Measurements from ENCODE around the gene PCNT.
"Not testable (repeated sequence)": the region's sequence is repeated elsewhere in the genome, so short reads cannot be mapped to it uniquely, and the experiment has no call there.

PCNT gene

DNA sequence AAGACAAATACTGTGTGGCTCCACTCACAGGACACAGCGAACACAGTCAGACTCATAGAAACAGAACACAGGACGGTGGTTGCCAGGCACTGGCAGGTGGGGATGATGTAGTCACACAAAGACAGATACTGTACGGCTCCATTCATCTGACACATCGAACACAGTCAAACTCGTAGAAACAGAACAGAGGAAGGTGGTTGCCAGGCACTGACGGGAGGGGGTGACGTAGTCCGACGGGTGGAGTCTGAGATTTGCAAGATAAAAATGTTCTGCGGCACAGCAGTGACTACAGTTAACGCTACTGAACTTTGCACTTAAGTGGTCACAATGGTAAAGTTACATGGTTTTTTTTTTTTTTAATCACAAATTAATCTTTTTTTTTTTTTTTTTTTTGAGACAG lies 19.0 kb upstream of the PCNT start:
- no peak for DNase-seq (ENCODE audit: low spot score)

DNA sequence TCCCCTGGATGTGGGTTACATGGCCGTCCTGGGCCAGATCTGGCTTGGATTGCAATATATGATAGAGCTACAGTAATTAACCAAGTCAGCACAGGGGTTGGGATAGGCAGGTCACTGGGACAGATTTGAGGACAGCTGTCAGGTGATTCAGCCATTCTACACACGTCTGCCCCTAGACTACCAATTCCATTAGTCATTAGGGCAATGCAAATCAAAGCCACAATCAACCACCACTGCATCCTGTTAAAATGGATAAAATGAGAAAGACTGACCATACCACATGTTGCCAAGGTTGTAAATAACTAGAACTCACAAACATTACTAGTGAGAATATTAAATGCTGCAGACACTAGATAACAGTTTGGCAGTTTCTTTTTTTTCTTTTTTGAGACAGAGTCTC lies 16.3 kb upstream of the PCNT start:
- peak; percentile 48 for DNase-seq (ENCODE audit: low spot score)

DNA sequence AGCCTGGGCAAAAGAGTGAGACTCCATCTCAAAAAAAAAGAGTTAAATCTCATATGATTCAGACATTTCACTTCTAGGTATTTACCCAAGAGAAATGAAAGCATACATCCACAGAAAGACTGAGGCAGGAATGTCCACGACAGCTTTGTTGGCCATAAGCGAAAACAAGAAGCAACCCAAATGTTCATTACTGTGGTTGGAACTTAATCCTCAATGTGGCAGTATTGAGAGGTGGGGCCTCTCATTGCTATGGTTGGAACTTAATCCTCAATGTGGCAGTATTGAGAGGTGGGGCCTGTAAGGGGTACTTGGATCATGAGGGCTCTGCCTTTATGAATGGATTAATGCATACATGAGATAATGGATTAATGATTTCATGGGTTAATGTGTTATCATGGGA lies 15.5 kb upstream of the PCNT start:
- no peak for DNase-seq (ENCODE audit: low spot score)

DNA sequence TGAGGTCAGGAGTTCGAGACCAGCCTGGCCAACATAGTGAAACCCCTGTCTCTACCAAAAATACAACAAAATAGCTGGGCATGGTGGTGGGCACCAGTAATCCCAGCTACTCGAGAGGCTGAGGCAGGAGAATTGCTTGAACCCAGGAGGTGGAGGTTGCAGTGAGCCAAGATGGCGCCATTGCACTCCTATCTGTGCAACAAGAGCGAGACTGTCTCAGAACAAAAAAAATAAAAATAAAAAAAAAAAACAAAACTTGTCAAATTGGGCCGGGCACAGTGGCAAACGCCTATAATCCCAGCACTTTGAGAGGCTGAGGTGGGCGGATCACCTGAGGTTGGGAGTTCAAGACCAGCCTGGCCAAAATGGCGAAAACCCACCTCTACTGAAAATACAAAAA lies 13.7 kb upstream of the PCNT start:
- not testable (repeated sequence) for DNase-seq (ENCODE audit: low spot score)

DNA sequence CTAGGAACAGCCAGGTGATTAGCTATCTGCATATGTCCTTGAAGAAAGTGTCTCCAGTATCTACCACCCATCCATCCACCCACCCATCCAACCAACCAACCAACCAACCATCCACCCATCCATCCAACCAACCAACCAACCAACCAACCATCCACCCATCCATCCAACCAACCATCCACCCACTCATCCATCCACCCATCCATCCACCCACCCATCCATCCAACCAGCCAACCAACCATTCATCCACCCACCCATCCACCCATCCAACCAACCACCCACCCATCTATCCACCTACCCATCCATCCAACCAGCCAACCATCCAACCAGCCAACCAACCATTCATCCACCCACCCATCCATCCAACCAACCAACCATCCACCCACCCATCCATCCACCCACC lies 12.4 kb upstream of the PCNT start:
- DNase-seq (ENCODE audit: low spot score) = no peak

DNA sequence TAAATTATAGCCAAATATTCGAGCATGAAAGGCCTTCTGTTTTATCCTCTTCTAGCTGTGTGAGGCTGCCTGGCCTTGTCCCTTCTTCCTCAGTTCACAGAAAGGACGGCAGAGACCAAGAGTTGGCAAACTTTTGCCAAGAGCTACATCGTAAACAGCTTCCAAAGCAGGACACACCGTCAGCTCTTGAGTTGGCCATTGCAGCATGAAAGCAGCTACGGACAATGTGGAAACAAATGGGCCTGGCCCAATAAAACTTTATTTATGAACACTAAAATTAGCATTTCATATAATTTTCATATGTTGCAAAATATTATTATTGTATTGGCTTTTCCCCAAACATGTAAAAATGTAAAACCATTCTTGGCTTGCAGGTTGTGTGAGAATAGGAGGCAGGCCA lies 11.0 kb upstream of the PCNT start:
- DNase-seq (ENCODE audit: low spot score) = no peak

DNA sequence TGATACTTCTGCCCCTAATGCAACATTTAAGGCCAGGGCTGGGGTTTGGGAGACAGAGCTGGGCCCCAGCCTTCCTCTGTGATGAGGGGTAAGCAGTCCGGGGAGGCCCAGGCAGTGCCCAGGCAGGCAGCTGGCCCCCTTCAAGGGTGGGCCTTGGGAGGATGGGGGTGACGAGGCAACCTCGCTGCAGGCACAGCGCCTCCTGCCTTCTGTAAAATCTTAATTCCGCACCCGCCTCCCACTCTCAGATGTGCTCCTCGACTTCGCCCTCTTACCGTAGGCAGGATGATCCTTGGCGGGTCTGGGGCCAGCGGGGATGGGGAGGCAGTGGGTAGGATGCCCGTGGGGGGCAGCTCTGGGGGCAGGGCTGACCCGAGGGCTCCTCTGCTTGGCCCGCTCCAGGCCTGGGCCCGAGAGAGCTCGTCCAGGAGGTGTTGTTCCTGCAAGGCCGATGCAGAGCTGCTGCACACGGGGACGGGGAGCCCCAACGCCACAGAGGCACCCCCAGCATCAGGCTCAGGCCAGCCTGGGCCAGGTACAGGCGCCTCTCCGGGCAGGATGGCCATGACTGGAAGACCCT lies 9.4 kb upstream of the PCNT start:
- DNase-seq (ENCODE audit: low spot score) = no peak

DNA sequence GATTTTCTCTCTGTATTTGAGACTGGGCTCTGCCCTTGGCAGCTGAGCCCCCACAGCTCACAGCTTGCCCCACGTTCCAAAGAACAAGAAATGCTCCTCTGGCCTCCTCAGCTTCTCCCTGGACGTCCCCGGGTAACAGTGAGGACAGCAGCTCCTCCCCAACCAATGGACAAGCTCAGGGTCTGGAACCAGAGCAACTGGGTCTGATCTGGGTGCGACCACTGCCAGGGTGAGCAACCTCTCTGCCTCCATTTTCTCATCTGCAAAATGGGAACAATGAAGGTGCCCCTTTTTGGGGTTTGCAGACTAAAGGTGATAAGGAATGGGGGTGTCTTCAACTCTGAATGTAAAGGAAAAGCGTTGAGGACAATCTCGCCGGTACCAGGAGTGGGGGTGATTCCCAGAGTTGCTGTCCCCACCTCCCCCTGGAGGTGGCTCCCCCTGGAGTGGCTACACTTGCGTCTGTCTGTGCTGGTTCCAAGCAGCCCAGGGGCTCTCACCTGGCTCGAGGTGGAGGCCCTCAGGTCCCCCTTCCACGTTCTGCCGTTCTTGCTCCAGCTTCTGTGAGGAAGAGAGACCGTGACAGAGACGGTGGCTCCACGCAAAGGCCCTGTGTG lies 7.1 kb upstream of the PCNT start:
- no peak for DNase-seq (ENCODE audit: low spot score)

DNA sequence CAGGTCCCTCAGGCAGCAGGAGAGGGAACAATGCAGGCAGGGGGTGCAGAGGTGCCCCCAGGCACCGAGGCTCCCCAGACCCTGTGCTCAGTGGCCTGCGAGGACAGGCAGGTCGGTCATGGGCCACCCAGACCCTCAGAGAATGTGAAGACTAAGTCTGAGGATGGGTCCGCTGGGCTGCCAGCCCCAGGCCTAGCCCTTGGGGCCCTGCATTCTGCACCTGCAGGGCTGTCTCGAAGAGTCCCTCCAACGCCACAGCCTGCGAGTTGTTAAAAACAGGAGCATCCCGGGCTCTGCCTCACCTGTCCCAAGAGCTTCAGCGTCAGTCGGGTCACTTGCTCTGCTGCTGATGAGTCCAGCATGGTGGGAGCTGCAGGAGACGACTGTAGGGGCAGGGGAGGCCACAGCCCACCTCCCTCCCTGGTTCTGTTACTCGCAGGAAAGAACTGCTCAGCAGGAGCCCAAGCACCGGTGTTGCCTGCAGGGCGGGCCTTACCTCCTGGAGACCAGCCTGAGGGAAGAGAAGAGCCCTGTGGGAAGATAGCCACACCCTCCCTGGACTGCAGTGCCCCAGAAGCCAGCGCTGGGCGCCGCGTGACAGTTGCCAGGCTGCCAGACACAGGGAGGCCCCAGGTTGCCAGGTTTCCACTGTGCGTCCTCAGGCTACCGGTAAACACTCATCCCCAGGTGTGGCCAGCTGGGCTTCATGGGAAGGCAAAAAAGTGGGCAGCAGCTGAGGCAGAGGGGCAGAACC lies 6.1 kb upstream of the PCNT start:
- DNase-seq (ENCODE audit: low spot score) = no peak

DNA sequence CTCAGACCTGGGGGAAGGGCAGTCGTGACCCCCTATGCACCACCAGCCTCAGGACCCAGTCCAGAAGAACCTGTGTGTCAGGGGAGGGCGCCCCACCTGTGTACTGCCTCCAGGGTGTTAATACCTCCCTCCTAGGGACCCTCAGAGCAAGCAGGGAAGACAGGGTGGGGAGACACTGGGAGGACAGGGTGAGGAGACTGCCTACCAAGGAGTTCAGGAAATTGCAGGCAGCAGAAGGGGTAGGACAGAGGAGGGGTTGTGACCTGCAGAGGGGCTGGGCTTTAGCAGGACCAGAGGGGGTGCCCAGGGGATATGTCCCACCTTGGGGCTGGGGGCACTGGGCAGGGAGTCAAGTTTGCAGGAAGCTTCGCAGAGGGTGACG lies 5.5 kb upstream of the PCNT start:
- DNase-seq (ENCODE audit: low spot score) = no peak

DNA sequence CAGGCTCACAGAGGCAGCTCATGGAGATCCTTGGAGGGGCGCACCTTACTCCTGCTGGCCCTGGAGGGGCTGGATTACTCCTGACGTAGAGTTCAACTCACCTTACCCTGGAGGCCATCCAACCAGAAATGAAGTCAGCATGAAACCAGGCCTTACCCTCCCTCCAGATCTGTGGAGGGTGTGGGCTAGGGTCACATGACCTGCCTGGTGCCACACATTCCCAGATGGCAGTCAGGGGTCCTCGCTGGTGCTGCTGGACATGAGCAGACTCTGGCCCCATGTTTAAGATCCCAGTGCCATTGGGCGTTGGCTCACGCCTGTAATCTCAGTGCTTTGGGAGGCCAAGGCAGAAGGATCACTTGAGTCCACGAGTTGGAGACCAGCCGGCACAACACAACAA lies 4.8 kb upstream of the PCNT start:
- no peak for DNase-seq (ENCODE audit: low spot score)

DNA sequence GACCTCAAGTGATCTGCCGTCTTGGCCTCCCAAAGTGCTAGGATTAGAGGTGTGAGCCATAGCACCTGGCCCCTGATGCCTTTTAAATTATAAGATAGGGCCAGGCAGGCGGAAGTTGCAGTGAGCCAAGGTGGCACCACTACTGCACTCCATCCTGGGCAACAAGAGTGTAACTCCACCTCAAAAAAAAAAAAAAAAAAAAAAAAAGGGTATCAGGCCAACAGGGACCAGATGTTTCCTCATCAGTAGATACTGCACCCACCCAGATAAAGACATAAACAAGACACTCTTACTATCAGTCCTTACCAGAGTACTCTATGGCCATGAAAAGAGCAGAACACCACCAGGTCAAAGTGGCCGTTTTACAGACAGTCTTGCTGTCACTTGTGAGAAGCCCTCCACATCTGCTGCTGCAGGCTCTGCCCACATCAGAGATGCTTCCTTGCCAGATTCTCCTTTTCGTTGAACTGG lies 3.6 kb upstream of the PCNT start:
- no peak for DNase-seq (ENCODE audit: low spot score)

DNA sequence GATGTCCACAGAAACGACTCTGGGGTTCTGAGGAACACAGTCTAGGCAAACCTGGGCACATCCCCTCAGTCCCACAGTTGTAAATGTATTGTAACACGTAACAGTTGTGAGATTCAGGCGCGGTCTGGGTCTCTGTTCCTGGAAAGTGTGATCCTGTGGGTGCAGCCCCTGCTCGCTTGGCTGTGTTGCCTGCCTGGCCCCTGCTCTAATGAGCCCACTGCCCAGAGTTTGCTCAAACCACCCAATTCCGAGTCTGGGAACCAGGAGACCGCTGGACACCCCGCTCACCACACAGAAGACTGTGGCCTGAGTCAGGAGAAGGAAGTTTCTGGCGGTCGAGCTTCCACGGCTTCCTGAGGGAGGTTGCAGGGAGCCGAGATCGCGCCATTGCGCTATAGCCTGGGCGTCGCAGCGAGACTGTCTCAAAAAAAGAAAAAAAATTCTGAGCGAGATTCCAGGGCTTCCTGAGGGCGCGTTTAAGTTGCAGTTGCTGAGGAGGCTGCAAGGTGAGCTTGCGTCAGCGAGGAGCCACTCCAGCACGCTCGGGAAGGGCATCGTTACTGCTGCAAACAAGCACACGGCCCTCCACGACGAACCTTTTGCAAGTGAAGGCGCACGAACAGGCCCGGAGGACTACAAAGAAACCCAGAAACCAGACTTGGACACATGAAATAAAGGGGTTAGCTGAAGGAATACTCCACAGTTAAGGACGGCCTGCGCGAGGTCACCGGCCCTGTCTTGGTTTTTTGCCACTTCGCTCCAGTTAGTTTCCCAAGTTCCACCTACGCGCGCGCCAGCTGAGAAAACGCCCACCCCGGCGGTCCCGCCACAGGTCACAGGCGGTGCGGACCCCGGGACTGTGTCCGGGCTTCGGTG lies 1.4 kb upstream of the PCNT start:
- peak; percentile 36 for DNase-seq (ENCODE audit: low spot score)

DNA sequence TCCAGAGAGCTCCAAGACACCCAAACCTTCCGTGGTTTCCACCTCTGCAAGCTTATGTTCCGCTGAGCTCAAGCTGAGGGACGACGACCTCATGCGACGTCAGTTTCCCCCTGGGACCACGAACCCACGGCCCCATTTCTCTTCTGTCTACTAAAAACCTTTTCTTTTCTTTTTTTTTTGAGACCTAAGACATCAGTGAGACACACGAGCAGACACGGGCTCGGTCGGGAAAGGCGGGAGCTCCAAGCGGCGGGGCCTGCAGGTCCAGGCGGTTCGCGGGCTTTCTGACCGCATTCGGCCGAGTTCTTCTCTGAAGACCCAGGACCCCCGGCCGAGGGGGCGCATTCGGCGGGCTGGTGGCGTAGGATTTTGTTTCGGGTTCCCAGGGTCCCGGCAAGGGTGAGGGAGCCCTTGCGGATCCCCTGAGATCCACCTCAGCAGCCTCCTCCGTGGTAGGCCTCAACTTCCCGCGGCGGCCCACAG lies 688 bp upstream of the PCNT start:
- DNase-seq (ENCODE audit: low spot score) = no peak

DNA sequence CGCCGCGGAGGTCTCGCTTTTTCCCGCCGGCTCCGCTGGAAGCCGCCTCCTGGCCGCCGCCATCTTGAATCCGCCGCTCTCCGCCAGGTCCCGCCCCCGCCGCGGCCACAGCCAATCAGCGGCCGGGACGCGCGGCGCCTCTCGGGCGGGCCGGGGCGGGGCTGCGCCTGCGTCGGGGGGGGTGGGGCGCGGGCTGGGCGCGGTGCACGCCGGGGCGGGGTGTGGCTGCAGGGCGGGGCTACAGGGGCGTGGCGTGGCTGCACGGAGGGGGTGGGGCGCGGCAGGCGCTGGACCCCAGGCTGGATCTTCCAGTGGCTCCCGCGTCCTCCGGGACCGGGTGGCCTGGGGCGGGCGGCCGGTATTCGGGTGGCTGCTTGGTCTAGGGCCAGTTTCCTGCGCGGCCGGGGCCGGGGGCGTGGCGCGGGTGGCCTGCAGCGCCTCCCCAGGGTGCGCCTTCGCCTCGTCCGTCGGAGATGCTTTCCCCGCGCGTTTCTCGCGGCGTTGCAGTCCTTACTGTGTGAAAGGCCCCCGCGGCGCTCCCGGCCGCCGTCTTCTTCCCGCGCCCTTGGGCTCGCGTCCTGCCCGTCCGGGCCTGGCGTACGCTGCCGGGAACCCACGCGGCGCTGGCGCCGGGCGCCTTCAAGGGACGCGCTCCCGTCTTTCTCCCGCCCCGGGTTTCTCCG lies 575 bp downstream of the PCNT start:
- peak; percentile 84 for DNase-seq (ENCODE audit: low spot score)

DNA sequence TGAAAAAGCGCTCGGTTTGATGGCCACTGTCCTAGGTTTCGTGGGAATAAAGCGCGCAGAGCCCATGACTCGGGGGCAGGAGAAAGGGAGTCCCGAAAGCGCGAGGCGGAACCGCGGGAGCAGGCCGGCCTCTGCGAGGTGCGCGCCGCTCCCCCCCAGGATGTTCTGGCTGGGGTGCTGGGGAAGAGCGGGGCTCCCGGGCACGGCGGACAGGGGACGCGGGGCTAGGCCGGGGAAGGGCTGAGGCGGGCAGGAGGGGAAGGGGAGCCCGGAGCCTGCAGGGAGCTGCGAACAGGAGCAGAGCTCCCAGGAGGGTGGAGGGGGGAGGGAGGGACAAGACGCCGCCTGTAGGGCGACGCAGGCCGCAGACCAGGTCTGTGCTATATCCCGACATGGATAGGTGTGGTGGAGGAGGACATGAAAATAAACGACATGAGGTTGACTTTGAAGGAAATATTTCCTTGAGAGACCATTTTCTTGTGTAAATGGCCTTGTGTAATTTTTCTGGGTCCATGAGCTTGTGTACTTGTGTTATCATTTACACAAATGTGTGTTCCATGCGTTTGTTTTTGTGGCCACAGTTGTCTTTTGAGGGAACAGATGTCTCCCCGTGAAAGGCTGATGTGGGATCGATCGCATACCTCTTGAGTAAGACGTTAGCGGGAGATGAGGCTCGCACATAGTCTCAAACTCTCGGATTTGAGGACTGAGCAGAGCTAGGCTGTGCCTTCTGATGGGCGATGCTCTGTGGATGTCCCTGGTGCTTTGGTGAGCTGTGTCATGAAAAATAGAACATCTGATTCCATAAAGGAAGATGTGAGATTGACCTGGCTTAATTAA lies 1.3 kb downstream of the PCNT start:
- peak; percentile 81 for DNase-seq (ENCODE audit: low spot score)

DNA sequence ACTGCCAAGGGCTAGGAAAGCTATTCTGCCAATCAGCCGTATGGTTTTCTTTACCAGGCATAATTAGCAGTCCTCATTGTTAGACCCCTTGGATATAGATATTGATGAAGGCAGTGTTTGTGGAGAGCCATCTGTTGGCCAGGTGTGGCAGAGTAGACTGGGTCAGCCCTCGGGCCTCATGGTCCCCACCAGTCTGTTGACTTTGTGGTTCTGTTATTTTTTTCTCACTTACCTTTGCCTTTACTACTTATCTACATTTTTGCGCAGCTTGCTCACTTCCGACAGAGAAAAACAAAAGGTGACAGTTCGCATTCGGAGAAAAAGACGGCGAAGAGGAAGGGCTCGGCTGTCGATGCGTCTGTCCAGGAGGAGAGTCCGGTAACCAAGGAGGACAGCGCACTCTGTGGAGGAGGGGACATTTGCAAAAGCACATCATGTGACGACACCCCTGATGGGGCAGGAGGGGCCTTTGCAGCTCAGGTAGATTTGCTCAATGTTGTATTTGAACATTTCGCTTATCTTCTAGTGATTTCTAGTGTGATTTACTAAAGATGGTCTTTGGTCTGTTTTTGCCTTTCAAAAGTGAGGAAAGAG lies 2.3 kb downstream of the PCNT start:
- peak; percentile 39 for DNase-seq (ENCODE audit: low spot score)

DNA sequence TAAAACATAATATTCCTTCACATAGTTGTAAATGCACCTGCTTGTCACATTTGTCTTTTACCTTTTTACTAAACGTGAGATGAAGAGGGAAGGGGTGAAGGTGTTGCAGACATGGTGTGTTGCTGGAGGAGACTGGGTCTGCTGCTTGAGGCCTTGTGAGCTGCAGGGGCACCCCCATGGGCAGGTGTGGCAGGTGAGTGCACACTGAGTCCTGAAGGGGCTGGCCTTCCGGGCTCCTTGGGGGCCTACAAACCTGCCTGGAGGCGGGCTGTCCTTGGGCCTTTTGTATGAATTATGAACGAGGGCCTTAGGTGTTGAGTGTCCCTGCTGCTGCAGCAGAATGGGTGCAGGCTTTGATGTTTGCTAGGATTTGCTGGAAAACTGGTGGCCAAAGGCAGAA lies 3.8 kb downstream of the PCNT start:
- DNase-seq (ENCODE audit: low spot score) = no peak

DNA sequence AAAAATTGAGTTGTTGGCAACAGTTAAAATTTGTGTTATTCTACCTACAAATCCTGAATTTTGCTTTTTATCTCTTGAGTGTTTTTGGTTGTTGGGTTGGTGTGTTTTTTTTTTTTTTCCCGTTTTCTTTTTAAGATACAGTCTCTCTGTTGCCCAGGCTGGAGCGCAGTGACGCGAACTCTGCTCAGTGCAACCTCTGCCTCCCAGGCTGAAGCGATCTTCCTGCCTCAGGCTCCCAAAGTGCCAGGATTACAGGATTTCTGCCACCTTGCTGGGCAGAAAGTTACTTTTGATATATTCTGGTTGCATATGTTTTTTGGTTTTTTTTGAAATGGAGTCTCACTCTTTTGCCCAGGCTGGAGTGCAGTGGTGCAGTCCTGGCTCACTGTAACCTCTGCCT lies 4.2 kb downstream of the PCNT start:
- no peak for DNase-seq (ENCODE audit: low spot score)

DNA sequence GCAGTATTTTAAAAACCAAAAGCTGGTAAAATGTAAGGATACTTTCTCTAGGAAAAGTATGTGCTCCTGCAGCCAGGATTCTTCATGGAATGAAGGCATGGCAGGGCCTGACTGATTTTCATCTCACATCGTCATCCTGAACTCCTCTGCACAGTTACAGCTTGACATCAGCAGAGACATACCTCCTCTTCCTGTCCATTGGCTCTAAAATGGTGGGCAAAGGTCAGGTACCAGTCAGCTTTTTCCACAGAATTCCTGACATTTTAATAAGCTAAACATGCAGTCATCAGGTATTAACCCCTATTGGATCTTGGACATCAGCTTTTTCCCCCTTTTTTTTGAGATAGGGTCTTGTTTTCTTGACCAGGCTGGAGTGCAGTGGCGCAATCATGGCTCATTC lies 5.8 kb downstream of the PCNT start:
- DNase-seq (ENCODE audit: low spot score) = no peak
